GM19023 (cell line): Measurements from ENCODE around the gene CEP85.
A peak's percentile ranks its signal among the peaks of the same experiment; 100 is the strongest.

Experiments
- ATAC-seq: cut with Tn5 transposase; IDR thresholded peaks from one replicate; pipeline ENCODE4 v1.9.1; 2021; ENCODE audit warnings: mild to moderate bottlenecking, moderate library complexity; ENCODE audit not compliant: unreplicated experiment

CEP85 gene

GRCh38 chr1:26277719-26278118 lies 43.7 kb downstream of the CEP85 start:
- no peak for ATAC-seq

DNA sequence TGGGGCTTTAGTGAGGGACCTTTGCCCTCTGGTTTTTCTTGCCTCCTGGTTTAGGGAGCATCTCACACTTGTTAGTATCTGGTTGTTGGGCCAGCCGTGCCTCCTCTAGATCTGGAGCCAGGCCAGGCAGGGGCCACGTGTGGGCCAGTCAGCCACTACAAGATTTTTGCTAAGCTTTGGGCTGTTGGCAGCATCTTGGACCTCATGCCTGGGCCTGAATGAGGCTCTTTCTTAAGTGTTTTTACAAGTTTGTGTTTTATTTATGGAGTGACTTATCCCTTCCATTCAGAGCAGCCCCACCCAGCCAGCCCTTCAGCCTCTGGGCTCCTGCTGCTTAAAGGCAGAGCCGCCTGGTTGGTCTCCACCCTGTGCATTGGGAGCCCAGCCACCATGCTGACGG lies 44.3 kb downstream of the CEP85 start:
- no peak for ATAC-seq

DNA sequence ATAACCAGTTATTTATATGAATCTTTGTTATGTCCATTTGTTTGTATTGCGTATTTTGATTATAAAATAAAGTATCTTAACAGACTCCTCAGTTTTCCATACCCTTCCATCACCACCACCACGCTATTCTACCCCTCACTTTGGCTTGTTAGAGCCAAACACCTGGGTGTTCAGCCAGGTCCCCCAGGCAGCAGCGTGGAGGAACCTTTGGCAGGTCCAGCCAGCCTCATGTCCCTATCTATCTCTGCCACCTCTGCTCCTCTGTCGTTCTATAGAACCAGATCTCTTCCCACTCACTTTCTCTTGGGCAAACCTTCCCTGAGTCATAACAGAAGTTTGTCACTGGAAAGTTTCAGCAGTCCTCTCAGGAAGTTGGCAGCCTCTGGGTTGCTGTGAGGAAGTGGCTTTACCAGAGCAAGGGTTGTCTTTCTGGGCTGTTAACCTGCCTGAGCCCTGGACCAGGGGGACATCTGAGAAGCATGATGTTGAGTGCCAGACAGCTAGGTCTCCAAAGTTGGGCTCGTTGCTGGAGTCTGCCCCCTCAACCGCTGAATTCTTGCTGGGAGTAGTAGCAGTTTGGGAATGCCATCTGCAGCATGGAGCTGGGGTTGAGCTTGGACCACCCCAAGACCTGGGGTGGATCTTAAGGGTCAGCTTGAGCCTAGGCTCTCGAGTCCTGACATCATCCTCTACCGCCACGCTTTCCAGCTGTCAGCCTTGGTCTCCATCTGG lies 44.9 kb downstream of the CEP85 start:
- ATAC-seq: no peak

GRCh38 chr1:26279456-26280332 lies 45.7 kb downstream of the CEP85 start, which contains the start of gene SH3BGRL3:
Gene SH3BGRL3, plus strand, starts transcription at chr1:26280086. Its CDS starts 70 bp downstream, at chr1:26280156.
- peak; percentile 72 for ATAC-seq

DNA sequence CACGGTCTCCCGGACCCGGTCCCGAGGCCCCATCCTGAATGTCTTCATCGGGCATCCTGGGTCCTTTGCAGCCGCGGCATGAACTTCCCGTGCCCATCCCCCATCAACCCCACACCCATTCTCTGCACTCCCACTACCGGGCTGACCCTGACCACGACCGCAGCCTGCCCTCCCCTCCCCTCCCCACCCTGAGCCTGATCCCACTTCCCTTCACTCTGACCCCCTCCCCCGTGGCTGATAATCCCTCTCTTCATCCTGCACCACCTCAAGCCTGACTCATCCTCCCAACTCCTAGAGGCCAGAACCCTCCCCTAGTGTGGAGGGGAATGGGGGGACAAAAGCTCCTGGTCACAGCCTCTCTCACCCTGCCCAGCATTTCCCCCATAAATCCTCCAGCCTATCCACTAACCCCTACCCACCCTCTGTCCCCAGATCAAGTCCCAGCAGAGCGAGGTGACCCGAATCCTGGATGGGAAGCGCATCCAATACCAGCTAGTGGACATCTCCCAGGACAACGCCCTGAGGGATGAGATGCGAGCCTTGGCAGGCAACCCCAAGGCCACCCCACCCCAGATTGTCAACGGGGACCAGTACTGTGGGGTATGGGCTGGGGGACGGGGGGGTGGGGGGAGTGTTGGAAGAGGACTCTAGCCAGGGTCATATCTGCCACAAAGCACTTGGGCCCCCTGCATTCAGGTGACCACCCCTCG lies 46.5 kb downstream of the CEP85 start:
- ATAC-seq: no peak

- ATAC-seq: no peak
Measured at GRCh38 chr1:26281091-26281958, 47.3 kb downstream of the CEP85 start.

- no peak for ATAC-seq
Measured at GRCh38 chr1:26281971-26282370, 48.0 kb downstream of the CEP85 start.

DNA sequence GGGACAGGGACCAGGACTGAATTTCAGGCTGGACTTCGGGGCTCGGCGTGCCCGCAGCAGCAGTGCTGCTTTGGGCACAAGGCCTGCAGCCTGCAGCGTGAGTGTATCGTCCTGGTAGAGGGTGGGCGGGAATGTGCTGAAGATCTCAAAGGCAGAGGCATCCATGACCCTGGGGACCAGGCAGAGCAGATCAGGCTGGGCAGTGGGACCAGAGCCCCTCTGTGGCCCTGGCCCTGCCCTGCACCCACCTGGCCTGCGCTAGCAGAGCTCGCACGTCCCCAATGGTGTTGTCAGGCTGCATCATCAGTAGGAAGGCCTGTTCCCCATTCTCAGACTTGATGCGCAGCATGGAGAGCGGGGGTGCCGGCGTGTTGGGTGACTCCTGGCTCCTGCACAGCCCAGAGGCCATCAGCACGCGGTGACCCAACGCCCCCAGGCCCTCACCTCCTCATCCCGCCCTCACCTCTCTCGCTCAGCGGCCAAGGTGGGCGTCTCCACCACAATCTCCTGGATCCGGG lies 48.5 kb downstream of the CEP85 start:
- ATAC-seq: no peak

- ATAC-seq: no peak
Measured at GRCh38 chr1:26283279-26283853, 49.4 kb downstream of the CEP85 start.

DNA sequence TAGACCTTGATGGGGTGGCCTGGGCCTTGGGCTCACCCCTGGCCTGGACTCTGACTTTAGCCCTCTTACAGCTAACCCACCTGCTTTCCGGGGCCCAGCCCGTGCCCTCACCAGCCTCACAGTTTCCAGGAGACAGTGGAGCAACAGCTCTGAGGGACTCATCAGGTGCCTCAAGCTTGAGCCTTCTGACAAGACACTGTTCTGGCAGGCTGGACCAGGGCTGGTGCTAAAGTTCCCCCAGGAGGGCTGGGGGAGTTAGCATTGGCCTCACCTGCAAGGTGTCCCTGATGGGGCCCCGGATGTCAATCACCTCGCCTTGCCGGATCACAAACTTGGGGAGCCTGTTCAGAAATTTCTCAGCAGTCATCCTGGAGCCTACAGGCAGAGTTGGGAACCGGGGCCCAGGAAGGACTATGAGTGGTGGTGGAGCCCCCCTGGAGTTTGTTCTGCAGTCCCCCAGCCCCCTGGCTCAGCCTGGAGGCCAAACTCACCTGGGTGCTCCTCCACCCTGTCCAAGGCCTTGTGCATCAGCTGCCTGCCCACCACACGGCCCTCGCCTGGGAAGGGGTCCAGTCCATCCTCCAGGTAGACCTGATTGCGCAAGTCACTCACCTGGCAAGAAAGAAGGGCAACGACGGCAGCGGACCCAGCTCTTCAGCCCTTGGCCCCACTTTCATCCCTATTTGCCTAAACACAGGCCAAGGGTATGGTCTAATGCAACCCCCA lies 50.0 kb downstream of the CEP85 start:
- ATAC-seq: no peak

GRCh38 chr1:26284597-26285347 lies 50.8 kb downstream of the CEP85 start:
- ATAC-seq: no peak

- ATAC-seq: no peak
Measured at GRCh38 chr1:26285366-26286063, 51.5 kb downstream of the CEP85 start.

DNA sequence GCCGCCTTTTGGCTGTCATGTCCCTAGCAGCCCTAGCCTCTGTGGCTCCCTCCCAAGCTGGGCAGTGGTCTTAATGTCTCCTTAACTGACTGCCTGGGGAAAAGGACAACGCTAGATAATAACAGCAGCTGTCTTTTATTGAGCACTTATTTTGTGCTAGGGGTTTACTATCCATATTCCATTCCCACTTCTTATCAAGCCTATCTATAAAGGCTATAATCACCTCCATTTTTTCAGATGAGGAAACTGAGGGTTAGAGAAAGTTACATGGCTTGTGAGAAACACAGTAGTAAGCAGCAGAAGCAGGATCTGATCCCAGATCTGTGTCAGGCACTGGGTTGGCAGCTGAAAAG lies 52.0 kb downstream of the CEP85 start:
- ATAC-seq: no peak

DNA sequence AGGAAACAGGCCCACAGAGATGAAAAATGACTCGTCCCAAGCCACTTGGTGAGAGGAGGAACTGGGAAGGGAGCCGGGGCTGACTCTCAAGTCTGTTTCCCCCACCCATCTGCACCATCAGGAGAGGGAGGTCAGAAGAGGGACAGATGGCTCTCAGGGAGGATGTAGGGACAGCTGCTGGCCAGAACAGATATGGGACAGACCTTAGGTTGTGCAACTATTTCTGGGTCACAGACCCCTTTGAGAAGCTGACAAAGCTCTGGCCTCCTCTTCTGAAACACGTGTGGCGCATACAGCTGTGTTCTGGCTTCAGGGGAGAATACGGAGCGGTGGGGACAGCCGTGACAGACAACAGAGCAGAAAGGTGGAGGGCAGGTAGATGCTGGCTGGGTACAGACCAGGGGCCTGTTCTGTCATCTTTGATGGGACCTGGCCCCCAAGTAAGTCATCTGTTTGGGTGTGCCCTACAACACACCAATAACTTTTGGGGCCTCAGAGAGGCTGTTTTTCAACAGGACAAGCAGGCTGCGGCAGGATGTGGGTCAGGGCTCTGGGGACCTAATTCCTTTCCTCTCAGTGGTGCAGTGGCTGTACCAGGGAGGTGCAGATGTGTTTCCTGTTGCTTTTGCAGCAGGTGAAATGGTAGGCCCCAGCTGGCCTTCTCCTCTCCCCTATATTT lies 53.2 kb downstream of the CEP85 start:
- ATAC-seq: no peak

GRCh38 chr1:26287811-26288210 lies 53.8 kb downstream of the CEP85 start:
- no peak for ATAC-seq

GRCh38 chr1:26288311-26288941 lies 54.4 kb downstream of the CEP85 start:
- no peak for ATAC-seq
